HG02852 (cell line): Measurements from ENCODE around the gene UQCC2.

ENCODE experiments used
- ATAC-seq: cut with Tn5 transposase; IDR thresholded peaks from one replicate; pipeline ENCODE4 v1.9.1; 2021; ENCODE audit warnings: mild to moderate bottlenecking, moderate library complexity; ENCODE audit not compliant: unreplicated experiment

Gene UQCC2

GRCh38 chr6:33725891-33726673 is 14.6 kb upstream of the UQCC2 start:
- no peak for ATAC-seq

- ATAC-seq, result no peak
Measured at GRCh38 chr6:33725222-33725621, 13.7 kb upstream of the UQCC2 start.

GRCh38 chr6:33724102-33725023 is 12.9 kb upstream of the UQCC2 start:
- ATAC-seq, result no peak

- no peak for ATAC-seq
Measured at GRCh38 chr6:33723371-33724085, 12.0 kb upstream of the UQCC2 start.

GRCh38 chr6:33722103-33722623 is 10.7 kb upstream of the UQCC2 start:
- ATAC-seq, result no peak

- no peak for ATAC-seq
Measured at GRCh38 chr6:33721508-33721907, 10.0 kb upstream of the UQCC2 start.

GRCh38 chr6:33720998-33721397 is 9.5 kb upstream of the UQCC2 start:
- no peak for ATAC-seq

- ATAC-seq, result no peak
Measured at GRCh38 chr6:33719326-33719987, 8.0 kb upstream of the UQCC2 start.

- no peak for ATAC-seq
Measured at GRCh38 chr6:33718713-33719112, 7.2 kb upstream of the UQCC2 start.

- ATAC-seq, result no peak
Measured at GRCh38 chr6:33717934-33718455, 6.5 kb upstream of the UQCC2 start.

- no peak for ATAC-seq
Measured at GRCh38 chr6:33716890-33717632, 5.6 kb upstream of the UQCC2 start.

- ATAC-seq, result no peak
Measured at GRCh38 chr6:33716379-33716778, 4.9 kb upstream of the UQCC2 start.

GRCh38 chr6:33714385-33715040 is 3.0 kb upstream of the UQCC2 start:
- no peak for ATAC-seq

GRCh38 chr6:33713786-33714185 is 2.3 kb upstream of the UQCC2 start:
- no peak for ATAC-seq

GRCh38 chr6:33712914-33713313 is 1.4 kb upstream of the UQCC2 start:
- no peak for ATAC-seq

GRCh38 chr6:33710296-33711121 is 991 bp downstream of the UQCC2 start:
- no peak for ATAC-seq

- no peak for ATAC-seq
Measured at GRCh38 chr6:33709605-33710295, 1.8 kb downstream of the UQCC2 start.
